ENCODE results near the gene TTLL11.

TTLL11 gene

DNA sequence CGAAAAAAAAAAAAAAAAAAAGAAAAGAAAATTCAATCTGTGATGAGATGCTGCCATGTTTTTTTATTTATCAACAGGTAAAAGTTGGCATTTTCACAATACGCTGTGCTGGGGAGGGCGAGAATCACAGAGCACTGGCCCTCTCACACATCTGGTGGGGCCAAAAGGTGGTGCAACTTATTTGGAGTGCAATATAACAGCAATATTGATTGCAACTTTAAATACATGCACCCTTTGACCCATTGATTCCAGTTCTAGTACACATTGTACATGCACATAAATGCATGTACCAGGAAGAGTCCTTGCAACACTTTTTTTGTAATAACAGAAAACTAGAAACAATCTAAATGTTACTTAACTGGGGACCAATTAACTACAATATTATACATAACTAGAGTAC lies 282.6 kb downstream of the TTLL11 start:
- no peaks in the 10 kb centered on the region for H3K79me2 ChIP-seq (ENCODE audit: control insufficient read depth, low read length)
- H3K27me3 ChIP-seq (ENCODE audit: control insufficient read depth, low read length), result no peaks in the 10 kb centered on the region
- H3F3A ChIP-seq (ENCODE audit: control insufficient read depth, insufficient read depth), result no peaks in the 10 kb centered on the region
- H3K27ac ChIP-seq (ENCODE audit: low read depth, low read length), result no peak overlapping the region
- H3K4me1 ChIP-seq (ENCODE audit: control insufficient read depth, low read length), result no peaks in the 10 kb centered on the region
- H4K20me1 ChIP-seq (ENCODE audit: control insufficient read depth, insufficient read depth, low read depth, low read length), result no peaks in the 10 kb centered on the region
- H3K36me3 ChIP-seq (ENCODE audit: control insufficient read depth, low read length), result no peaks in the 10 kb centered on the region
- TF ChIP-seq, protein P1, sequence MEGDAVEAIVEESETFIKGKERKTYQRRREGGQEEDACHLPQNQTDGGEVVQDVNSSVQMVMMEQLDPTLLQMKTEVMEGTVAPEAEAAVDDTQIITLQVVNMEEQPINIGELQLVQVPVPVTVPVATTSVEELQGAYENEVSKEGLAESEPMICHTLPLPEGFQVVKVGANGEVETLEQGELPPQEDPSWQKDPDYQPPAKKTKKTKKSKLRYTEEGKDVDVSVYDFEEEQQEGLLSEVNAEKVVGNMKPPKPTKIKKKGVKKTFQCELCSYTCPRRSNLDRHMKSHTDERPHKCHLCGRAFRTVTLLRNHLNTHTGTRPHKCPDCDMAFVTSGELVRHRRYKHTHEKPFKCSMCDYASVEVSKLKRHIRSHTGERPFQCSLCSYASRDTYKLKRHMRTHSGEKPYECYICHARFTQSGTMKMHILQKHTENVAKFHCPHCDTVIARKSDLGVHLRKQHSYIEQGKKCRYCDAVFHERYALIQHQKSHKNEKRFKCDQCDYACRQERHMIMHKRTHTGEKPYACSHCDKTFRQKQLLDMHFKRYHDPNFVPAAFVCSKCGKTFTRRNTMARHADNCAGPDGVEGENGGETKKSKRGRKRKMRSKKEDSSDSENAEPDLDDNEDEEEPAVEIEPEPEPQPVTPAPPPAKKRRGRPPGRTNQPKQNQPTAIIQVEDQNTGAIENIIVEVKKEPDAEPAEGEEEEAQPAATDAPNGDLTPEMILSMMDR (IDR thresholded peaks at IDR 0.05; ENCODE audit: low read depth, low read length, poor library complexity, severe bottlenecking), result no peak
- TF ChIP-seq EZH2phosphoT487 (IDR thresholded peaks at IDR 0.05; ENCODE audit: borderline replicate concordance, low read length), result no peak
- H3K4me3 ChIP-seq (ENCODE audit: low read length), result no peak overlapping the region
- no peaks in the 10 kb centered on the region for H3K9me3 ChIP-seq (ENCODE audit: control insufficient read depth, insufficient read depth, low read length)
- H3K9me2 ChIP-seq (replicated peaks; ENCODE audit: control insufficient read depth, low read length), result no peaks in the 10 kb centered on the region
- H3K4me2 ChIP-seq (ENCODE audit: low read length), result no peak overlapping the region

DNA sequence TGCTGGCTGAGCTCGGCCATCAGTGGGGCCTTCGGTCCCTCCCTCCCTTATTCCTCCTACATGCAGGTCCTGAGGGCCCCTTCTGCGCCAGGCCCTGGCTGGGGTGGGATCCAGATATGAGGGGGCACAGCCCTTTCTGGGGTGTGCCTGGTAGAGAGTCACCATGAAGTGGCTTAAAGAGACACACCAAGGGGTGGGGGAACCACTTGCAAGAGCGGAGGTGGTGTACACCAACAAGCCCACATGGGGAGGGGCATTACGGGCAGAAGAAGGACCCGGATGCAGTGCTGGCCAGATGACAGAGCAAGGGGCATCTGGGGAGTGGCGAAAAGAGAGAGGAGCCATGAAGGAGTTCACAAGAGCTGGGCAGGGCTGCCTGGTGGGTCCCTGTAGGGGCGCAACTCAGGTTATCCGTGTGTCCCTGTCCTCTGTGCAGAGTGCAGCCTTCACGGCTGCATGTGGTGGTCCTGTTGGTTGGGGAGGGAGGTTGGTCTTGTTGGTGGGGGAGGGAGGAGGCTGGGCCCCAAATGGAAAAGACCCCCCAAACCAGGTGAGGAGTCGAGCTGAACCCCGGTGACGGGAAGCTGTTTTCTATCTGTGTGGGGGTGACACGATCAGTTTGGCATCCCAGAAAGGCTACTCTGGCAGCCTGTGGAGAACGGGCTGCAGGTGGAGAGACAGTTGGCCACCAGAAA lies 283.6 kb downstream of the TTLL11 start:
- no peaks in the 10 kb centered on the region for H3K27me3 ChIP-seq (ENCODE audit: control insufficient read depth, low read length)
- H3F3A ChIP-seq (ENCODE audit: control insufficient read depth, insufficient read depth), result no peaks in the 10 kb centered on the region
- no peaks in the 10 kb centered on the region for H3K9me3 ChIP-seq (ENCODE audit: control insufficient read depth, insufficient read depth, low read length)
- H3K4me2 ChIP-seq (ENCODE audit: low read length), result no peak overlapping the region
- no peaks in the 10 kb centered on the region for H4K20me1 ChIP-seq (ENCODE audit: control insufficient read depth, insufficient read depth, low read depth, low read length)
- no peaks in the 10 kb centered on the region for H3K4me1 ChIP-seq (ENCODE audit: control insufficient read depth, low read length)
- H3K27ac ChIP-seq (ENCODE audit: low read depth, low read length), result no peak overlapping the region
- TF ChIP-seq, protein P1 (IDR thresholded peaks at IDR 0.05; ENCODE audit: low read depth, low read length, poor library complexity, severe bottlenecking), result no peak
- TF ChIP-seq EZH2phosphoT487 (IDR thresholded peaks at IDR 0.05; ENCODE audit: borderline replicate concordance, low read length), result no peak
- no peaks in the 10 kb centered on the region for H3K79me2 ChIP-seq (ENCODE audit: control insufficient read depth, low read length)
- H3K9me2 ChIP-seq (replicated peaks; ENCODE audit: control insufficient read depth, low read length), result no peaks in the 10 kb centered on the region
- H3K4me3 ChIP-seq (ENCODE audit: low read length), result no peak overlapping the region
- no peaks in the 10 kb centered on the region for H3K36me3 ChIP-seq (ENCODE audit: control insufficient read depth, low read length)

- Histone ChIP-seq H4K20me1 (ENCODE audit: control insufficient read depth, insufficient read depth, low read depth, low read length) (no peaks in the 10 kb centered on the region), H3K9me3 (ENCODE audit: control insufficient read depth, insufficient read depth, low read length) (no peaks in the 10 kb centered on the region), H3K36me3 (ENCODE audit: control insufficient read depth, low read length) (no peaks in the 10 kb centered on the region), H3K4me3 (ENCODE audit: low read length) (no peak overlapping the region), H3K9me2 (replicated peaks; ENCODE audit: control insufficient read depth, low read length) (no peaks in the 10 kb centered on the region), H3K79me2 (ENCODE audit: control insufficient read depth, low read length) (no peaks in the 10 kb centered on the region), H3K4me2 (ENCODE audit: low read length) (no peak overlapping the region), H3K4me1 (ENCODE audit: control insufficient read depth, low read length) (no peaks in the 10 kb centered on the region), H3F3A (ENCODE audit: control insufficient read depth, insufficient read depth) (no peaks in the 10 kb centered on the region), H3K27me3 (ENCODE audit: control insufficient read depth, low read length) (no peaks in the 10 kb centered on the region), H3K27ac (ENCODE audit: low read depth, low read length) (no peak overlapping the region)
- TF ChIP-seq EZH2phosphoT487 (IDR thresholded peaks at IDR 0.05; ENCODE audit: borderline replicate concordance, low read length), result no peak
- TF ChIP-seq, protein P1 (IDR thresholded peaks at IDR 0.05; ENCODE audit: low read depth, low read length, poor library complexity, severe bottlenecking), result no peak
Observed at GRCh38 chr9:121808781-121809180, 284.3 kb downstream of the TTLL11 start.

Data from DOHH2 (cell line).